ENCODE data around the gene ATP13A3. TPM values are rescaled to one million over a fixed set of nuclear protein-coding genes. Genes with fewer than 3 reads are reported as not detected.

ATP13A3 gene
- total RNA-seq, 1 experiment from 2014 or later, result 181 TPM

GRCh38 chr3:194446754-194447153, 40.0 kb downstream of the ATP13A3 start:
- Histone ChIP-seq H3K4me3 (ENCODE audit: low read depth, low read length) (no peak overlapping the region), H3K27me3 (replicated peaks; ENCODE audit: control insufficient read depth, insufficient read depth, low read length) (no peaks in the 10 kb centered on the region), H3K4me1 (peaks cover 36% of the 10 kb centered on the region), H3K36me3 (ENCODE audit: control insufficient read depth, insufficient read depth, low read length) (peaks cover 4% of the 10 kb centered on the region; the same call in 1 of the 2 replicates), H3K9me3 (no peaks in the 10 kb centered on the region)
- intact Hi-C loops (cut with micrococcal nuclease; ENCODE audit: unreplicated experiment), result no loop called here
- H3K4me3 Mint-ChIP-seq (ENCODE audit: unreplicated experiment), result peak overlapping the region; percentile 43
- H3K36me3 Mint-ChIP-seq (ENCODE audit: insufficient read depth, unreplicated experiment), result peaks cover 97% of the 10 kb centered on the region
- no peaks in the 10 kb centered on the region for H3K27me3 Mint-ChIP-seq (ENCODE audit: insufficient read depth, unreplicated experiment)
- CTCF ChIA-PET, result interaction anchor here (0.5 to 1.6 kb wide), 3 partner anchors 25 to 147 kb away, joined by 3 to 5 read pairs (median 4); no protein-coding TSS in a partner anchor
- peaks cover 45% of the 10 kb centered on the region for H3K4me1 Mint-ChIP-seq (ENCODE audit: low read depth, unreplicated experiment)
- H3K9me3 Mint-ChIP-seq (ENCODE audit: unreplicated experiment), result no peaks in the 10 kb centered on the region
- TF ChIP-seq CTCF (IDR thresholded peaks at IDR 0.05; ENCODE audit: insufficient read depth in 1 of 2, low read depth in 1 of 2, low read length in 1 of 2, severe bottlenecking in 1 of 2, unreplicated experiment in 1 of 2), result no peak
- BruUV-seq (replicated peaks), result no TSS peak
- peak in 1 of 2 experiments; percentile 20 for DNase-seq
- POLR2A ChIA-PET, result interaction anchor here (1.0 kb wide), 1 partner anchor 90 kb away, joined by 3 read pairs; no protein-coding TSS in a partner anchor
- peak overlapping the region; percentile 53 for H3K27ac Mint-ChIP-seq (ENCODE audit: unreplicated experiment)

GRCh38 chr3:194446172-194446571, 40.6 kb downstream of the ATP13A3 start:
- BruUV-seq (replicated peaks), result no TSS peak
- no peaks in the 10 kb centered on the region for H3K9me3 Mint-ChIP-seq (ENCODE audit: unreplicated experiment)
- Histone ChIP-seq H3K9me3 (no peaks in the 10 kb centered on the region), H3K36me3 (ENCODE audit: control insufficient read depth, insufficient read depth, low read length) (peaks cover 4% of the 10 kb centered on the region; the same call in 1 of the 2 replicates), H3K4me1 (peaks cover 37% of the 10 kb centered on the region), H3K4me3 (ENCODE audit: low read depth, low read length) (no peak overlapping the region), H3K27me3 (replicated peaks; ENCODE audit: control insufficient read depth, insufficient read depth, low read length) (no peaks in the 10 kb centered on the region)
- POLR2A ChIA-PET, result interaction anchor here (1.0 kb wide), 1 partner anchor 90 kb away, joined by 3 read pairs; no protein-coding TSS in a partner anchor
- TF ChIP-seq CTCF (IDR thresholded peaks at IDR 0.05; ENCODE audit: insufficient read depth in 1 of 2, low read depth in 1 of 2, low read length in 1 of 2, severe bottlenecking in 1 of 2, unreplicated experiment in 1 of 2), result no peak
- CTCF ChIA-PET, result interaction anchor here (1.6 kb wide), 1 partner anchor 113 kb away, joined by 4 read pairs; no protein-coding TSS in a partner anchor
- peaks cover 97% of the 10 kb centered on the region for H3K36me3 Mint-ChIP-seq (ENCODE audit: insufficient read depth, unreplicated experiment)
- no peak for DNase-seq
- no peaks in the 10 kb centered on the region for H3K27me3 Mint-ChIP-seq (ENCODE audit: insufficient read depth, unreplicated experiment)
- H3K4me3 Mint-ChIP-seq (ENCODE audit: unreplicated experiment), result peak overlapping the region; percentile 43
- intact Hi-C loops (cut with micrococcal nuclease; ENCODE audit: unreplicated experiment), result no loop called here
- H3K4me1 Mint-ChIP-seq (ENCODE audit: low read depth, unreplicated experiment), result peaks cover 40% of the 10 kb centered on the region
- H3K27ac Mint-ChIP-seq (ENCODE audit: unreplicated experiment), result peak overlapping the region; percentile 53

GRCh38 chr3:194443901-194444300, 42.9 kb downstream of the ATP13A3 start:
- H3K27ac Mint-ChIP-seq (ENCODE audit: unreplicated experiment), result no peak overlapping the region
- peaks cover 96% of the 10 kb centered on the region for H3K36me3 Mint-ChIP-seq (ENCODE audit: insufficient read depth, unreplicated experiment)
- no peak for DNase-seq
- no peaks in the 10 kb centered on the region for H3K27me3 ChIP-seq (replicated peaks; ENCODE audit: control insufficient read depth, insufficient read depth, low read length)
- no TSS peak for BruUV-seq (replicated peaks)
- no peak overlapping the region for H3K4me3 Mint-ChIP-seq (ENCODE audit: unreplicated experiment)
- H3K9me3 ChIP-seq, result no peaks in the 10 kb centered on the region
- no peak overlapping the region for H3K4me3 ChIP-seq (ENCODE audit: low read depth, low read length)
- peaks cover 52% of the 10 kb centered on the region for H3K4me1 Mint-ChIP-seq (ENCODE audit: low read depth, unreplicated experiment)
- H3K9me3 Mint-ChIP-seq (ENCODE audit: unreplicated experiment), result no peaks in the 10 kb centered on the region
- ChIA-PET CTCF (no interaction called here), POLR2A (no interaction called here)
- no peak for TF ChIP-seq CTCF (IDR thresholded peaks at IDR 0.05; ENCODE audit: insufficient read depth in 1 of 2, low read depth in 1 of 2, low read length in 1 of 2, severe bottlenecking in 1 of 2, unreplicated experiment in 1 of 2)
- peaks cover 55% of the 10 kb centered on the region for H3K4me1 ChIP-seq
- intact Hi-C loops (cut with micrococcal nuclease; ENCODE audit: unreplicated experiment), result no loop called here
- peaks cover 2% of the 10 kb centered on the region; the same call in 1 of the 2 replicates for H3K36me3 ChIP-seq (ENCODE audit: control insufficient read depth, insufficient read depth, low read length)
- H3K27me3 Mint-ChIP-seq (ENCODE audit: insufficient read depth, unreplicated experiment), result no peaks in the 10 kb centered on the region
